H1 (cell line): ENCODE results near the gene KATNBL1. TPM values are rescaled to one million over a fixed set of nuclear protein-coding genes. Genes with fewer than 3 reads are reported as not detected.

Source experiments
- ATF2 ChIP-seq: IDR thresholded peaks from 2 replicates; pipeline ENCODE4 v1.6.1; 2012; ENCODE audit warnings: low read length, inconsistent platforms
- BACH1 ChIP-seq: IDR thresholded peaks from 2 replicates; pipeline ENCODE4 v1.6.1; 2012; ENCODE audit warnings: low read length, improper control_type of control experiment
- CBX8 ChIP-seq: fragments of 300-800, 300-1000 bp; sonication (generic); IDR thresholded peaks from 2 replicates; pipeline ENCODE4 v1.7.1; 2016; ENCODE audit warnings: low read depth, low read length, borderline replicate concordance
- FOSL1 ChIP-seq: IDR thresholded peaks from 2 replicates; pipeline ENCODE4 v1.6.1; 2011; ENCODE audit warnings: mild to moderate bottlenecking, low read depth, low read length, moderate library complexity; ENCODE audit not compliant: insufficient read depth
- GABPA ChIP-seq: IDR thresholded peaks from 2 replicates; pipeline ENCODE4 v1.6.1; 2011; ENCODE audit warnings: mild to moderate bottlenecking, low read length, moderate library complexity, borderline replicate concordance; ENCODE audit not compliant: insufficient read depth
- KDM1A ChIP-seq: fragments of 200-600, 300-600 bp; sonication (generic); IDR thresholded peaks from 2 replicates; pipeline ENCODE4 v1.7.1; 2016; ENCODE audit warnings: mild to moderate bottlenecking, low read length, borderline replicate concordance
- NRF1 ChIP-seq: IDR thresholded peaks from 2 replicates; pipeline ENCODE4 v1.6.1; 2011; ENCODE audit warnings: mild to moderate bottlenecking, low read depth, low read length, improper control_type of control experiment
- POLR2A ChIP-seq, 2 experiments: IDR thresholded peaks; 1 replicate in 1 of 2; 2 replicates in 1 of 2; pipeline ENCODE4 v1.6.1; 2011; ENCODE audit warnings: low read depth in 2 of 2, low read length in 2 of 2, mild to moderate bottlenecking in 2 of 2; ENCODE audit errors: control extremely low read depth in 1 of 2
- RAD21 ChIP-seq, 2 experiments: IDR thresholded peaks in 1 of 2; conservative IDR thresholded peaks in 1 of 2; 2 replicates each; pipeline ENCODE4 v1.6.1; 2011; ENCODE audit warnings: low read depth in 2 of 2, low read length in 2 of 2, improper control_type of control experiment in 1 of 2, inconsistent platforms in 1 of 2, mild to moderate bottlenecking in 1 of 2, moderate library complexity in 1 of 2
- TAF7 ChIP-seq: optimal IDR thresholded peaks from 2 replicates; pipeline ENCODE3; 2011; ENCODE audit warnings: low read depth, mild to moderate bottlenecking, inconsistent platforms, low read length, moderate library complexity, borderline replicate concordance
- USF2 ChIP-seq: IDR thresholded peaks from 2 replicates; pipeline ENCODE4 v1.6.1; 2011; ENCODE audit warnings: low read length, improper control_type of control experiment
- YY1 ChIP-seq: IDR thresholded peaks from 2 replicates; pipeline ENCODE4 v1.6.1; 2011; ENCODE audit warnings: low read depth, mild to moderate bottlenecking, low read length
- polyA plus RNA-seq, 7 experiments: library from polyadenylated mRNA; depleted of rRNA in 3 of 7; stranded (reverse) in 5 of 7; unstranded in 2 of 7; fragments of >200 nt in 5 of 7; fragments of 200-250 nt in 2 of 7; gene quantifications; 1 replicate in 5 of 7; 2 replicates in 1 of 7; 4 replicates in 1 of 7; pipeline versions ENCODE4 v1.2.1 to v1.2.3, GENCODE V29; 2011 to 2013; ENCODE audit warnings: missing spikeins in 2 of 7, mixed read lengths in 2 of 7
- total RNA-seq: library from RNA; stranded (reverse); fragmentation: NEBNext Ultra II Directional; extraction: Animal tissue kit (Norgen Biotek cat#: 25700); gene quantifications from 2 replicates; pipeline ENCODE4 v1.2.1, GENCODE V29; 2021

KATNBL1 gene
- total and polyA plus RNA-seq, 2 of the 8 experiments (the other 6 are each of a cell fraction or from before 2014, with no cell fraction given) = 14.2 to 51.4 TPM

- TF ChIP-seq USF2 (no peak), GABPA (no peak), BACH1 (no peak), TAF7 (no peak), RAD21 (IDR thresholded peaks at IDR 0.05 in 1 of 2, conservative IDR thresholded peaks at IDR 0.05 in 1 of 2; ENCODE audit: low read depth in 2 of 2, low read length in 2 of 2) (peak; percentile 41 to 54), POLR2A (IDR thresholded peaks at IDR 0.05; ENCODE audit: control extremely low read depth in 1 of 2, low read depth in 2 of 2, low read length in 2 of 2) (no peak), FOSL1 (no peak), NRF1 (no peak), YY1 (no peak), KDM1A (no peak), CBX8 (no peak), ATF2 (no peak)
These were observed 49.2 kb downstream of the KATNBL1 start (continued) for GRCh38 chr15:34160735-34161134.
